Tibial nerve (tissue), 4 donors: Measurements from ENCODE around the gene ELK1. TPM values are rescaled to one million over a fixed set of nuclear protein-coding genes. Genes with fewer than 3 reads are reported as not detected.

ENCODE experiments used
- DNase-seq, 2 donors: peaks; one replicate each; pipeline ENCODE4 v3.0.0-alpha.2; 2019; ENCODE audit warnings: low spot score in 2 of 2
- H3K27ac ChIP-seq, 4 donors: fragments of 200-600 bp; sonication (generic) in 3 of 4; one replicate each; pipeline ENCODE4 v1.5.1; 2017 to 2019; ENCODE audit warnings: mild to moderate bottlenecking in 1 of 4
- H3K27me3 ChIP-seq, 2 donors: fragments of 200-600 bp; sonication (generic) in 1 of 2; one replicate each; pipeline versions ENCODE4 v1.5.1 to v1.6.0; 2017 to 2019
- H3K36me3 ChIP-seq, 3 donors: fragments of 200-600 bp; sonication (generic); one replicate each; pipeline ENCODE4 v1.5.1; 2018 to 2019
- H3K4me1 ChIP-seq, 4 donors: fragments of 200-600 bp; sonication (generic) in 3 of 4; one replicate each; pipeline ENCODE4 v1.5.1; 2017 to 2019
- H3K4me3 ChIP-seq, 4 donors: fragments of 200-600 bp; sonication (generic) in 3 of 4; one replicate each; pipeline ENCODE4 v1.5.1; 2017 to 2019; ENCODE audit warnings: mild to moderate bottlenecking in 1 of 4, moderate library complexity in 1 of 4
- H3K9me3 ChIP-seq, 4 donors: fragments of 200-600 bp; sonication (generic) in 3 of 4; one replicate each; pipeline ENCODE4 v1.5.1; 2017 to 2019
- EP300 ChIP-seq, 2 donors: sonication (generic); formaldehyde crosslinking; IDR thresholded peaks; one replicate each; pipeline ENCODE4 v1.6.1; 2017; ENCODE audit warnings: antibody characterized with exemption in 2 of 2, mild to moderate bottlenecking in 1 of 2
- POLR2A ChIP-seq, 2 donors: fragments of 450-650 bp; IDR thresholded peaks; one replicate each; pipeline ENCODE4 v1.6.1; 2017; ENCODE audit warnings: antibody characterized with exemption in 2 of 2, mild to moderate bottlenecking in 2 of 2, moderate library complexity in 2 of 2
- WGBS, 2 donors: methylation state at CpG; one replicate each; pipeline ENCODE4 v1.1.5; 2018; 5-methylcytosine and 5-hydroxymethylcytosine counted together
- total RNA-seq, 4 donors: library from RNA; depleted of rRNA; stranded (reverse); fragments of >200 nt; gene quantifications; one replicate each; pipeline ENCODE4 v1.1.0, GENCODE V29; 2016
- TF ChIP-seq, protein P1 (sequence below), 5 experiments: fragments of 200-600 bp in 3 of 5; fragments of 450-650 bp in 2 of 5; sonication (generic) in 3 of 5; IDR thresholded peaks; one replicate each; pipeline ENCODE4 v1.5.1; 2016 to 2019; ENCODE audit warnings: antibody characterized with exemption in 5 of 5, mild to moderate bottlenecking in 3 of 5, moderate library complexity in 2 of 5

ELK1 gene
- total RNA-seq, 4 donors from 2014 or later = 22.9 to 38.4 (median 25.8) TPM

DNA sequence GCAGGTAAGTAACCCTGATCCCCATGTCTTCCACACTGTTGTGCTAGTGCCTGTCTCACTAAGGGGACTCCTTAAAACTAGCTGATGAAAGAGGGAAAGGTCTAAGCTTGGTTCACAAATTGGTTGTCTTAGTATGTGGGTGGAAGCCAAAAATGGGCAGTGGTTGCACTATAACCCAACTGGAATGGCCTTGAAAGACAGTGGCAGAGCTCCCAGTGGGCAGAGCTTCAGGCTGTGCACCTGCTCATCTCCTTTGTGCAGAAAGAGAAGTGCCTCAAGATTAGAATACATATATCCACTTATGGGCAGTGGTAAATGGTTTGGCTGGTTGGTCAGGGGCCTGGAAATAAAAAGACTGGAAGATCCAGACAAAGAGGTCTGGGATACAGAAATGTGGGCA, 37.9 kb downstream of the ELK1 start:
- Histone ChIP-seq H3K4me3 (no peak overlapping the region), H3K36me3 (no peaks in the 10 kb centered on the region), H3K27ac (no peak overlapping the region), H3K27me3 (no peaks in the 10 kb centered on the region), H3K4me1 (no peaks in the 10 kb centered on the region), H3K9me3 (no peaks in the 10 kb centered on the region)
- no peak for DNase-seq
- TF ChIP-seq POLR2A (IDR thresholded peaks at IDR 0.05) (no peak), EP300 (IDR thresholded peaks at IDR 0.05) (no peak)
- TF ChIP-seq, protein P1, sequence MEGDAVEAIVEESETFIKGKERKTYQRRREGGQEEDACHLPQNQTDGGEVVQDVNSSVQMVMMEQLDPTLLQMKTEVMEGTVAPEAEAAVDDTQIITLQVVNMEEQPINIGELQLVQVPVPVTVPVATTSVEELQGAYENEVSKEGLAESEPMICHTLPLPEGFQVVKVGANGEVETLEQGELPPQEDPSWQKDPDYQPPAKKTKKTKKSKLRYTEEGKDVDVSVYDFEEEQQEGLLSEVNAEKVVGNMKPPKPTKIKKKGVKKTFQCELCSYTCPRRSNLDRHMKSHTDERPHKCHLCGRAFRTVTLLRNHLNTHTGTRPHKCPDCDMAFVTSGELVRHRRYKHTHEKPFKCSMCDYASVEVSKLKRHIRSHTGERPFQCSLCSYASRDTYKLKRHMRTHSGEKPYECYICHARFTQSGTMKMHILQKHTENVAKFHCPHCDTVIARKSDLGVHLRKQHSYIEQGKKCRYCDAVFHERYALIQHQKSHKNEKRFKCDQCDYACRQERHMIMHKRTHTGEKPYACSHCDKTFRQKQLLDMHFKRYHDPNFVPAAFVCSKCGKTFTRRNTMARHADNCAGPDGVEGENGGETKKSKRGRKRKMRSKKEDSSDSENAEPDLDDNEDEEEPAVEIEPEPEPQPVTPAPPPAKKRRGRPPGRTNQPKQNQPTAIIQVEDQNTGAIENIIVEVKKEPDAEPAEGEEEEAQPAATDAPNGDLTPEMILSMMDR (IDR thresholded peaks at IDR 0.05) = no peak

DNA sequence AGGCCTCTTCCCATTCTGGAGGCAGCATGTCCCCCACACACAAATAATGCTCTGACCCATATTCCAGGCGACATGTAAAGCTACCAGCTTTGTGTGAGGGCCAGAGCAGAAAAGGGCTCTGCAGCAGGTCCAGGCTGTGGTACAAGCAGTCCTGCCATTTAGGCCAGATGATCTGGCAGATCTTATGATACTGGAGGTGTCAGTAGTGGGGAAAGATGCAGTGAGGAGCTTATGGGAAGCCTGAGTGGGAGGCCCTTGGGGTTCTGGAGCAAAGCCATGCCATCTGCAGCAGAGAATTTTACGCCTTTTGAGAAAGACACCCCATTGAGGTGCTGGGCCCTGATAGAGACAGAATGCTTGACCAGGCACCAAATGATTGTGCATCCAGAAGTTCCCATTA, 38.4 kb downstream of the ELK1 start:
- no peaks in the 10 kb centered on the region for H3K27me3 ChIP-seq
- no peaks in the 10 kb centered on the region for H3K9me3 ChIP-seq
- H3K27ac ChIP-seq = no peak overlapping the region
- H3K4me1 ChIP-seq = no peaks in the 10 kb centered on the region
- H3K36me3 ChIP-seq = no peaks in the 10 kb centered on the region
- no peak overlapping the region for H3K4me3 ChIP-seq
- DNase-seq = no peak
- TF ChIP-seq, protein P1 (IDR thresholded peaks at IDR 0.05) = no peak
- TF ChIP-seq POLR2A (IDR thresholded peaks at IDR 0.05) (no peak), EP300 (IDR thresholded peaks at IDR 0.05) (no peak)
- WGBS, 2 donors = 85 to 100% methylated on average over 1 to 2 of the region's 2 CpGs

DNA sequence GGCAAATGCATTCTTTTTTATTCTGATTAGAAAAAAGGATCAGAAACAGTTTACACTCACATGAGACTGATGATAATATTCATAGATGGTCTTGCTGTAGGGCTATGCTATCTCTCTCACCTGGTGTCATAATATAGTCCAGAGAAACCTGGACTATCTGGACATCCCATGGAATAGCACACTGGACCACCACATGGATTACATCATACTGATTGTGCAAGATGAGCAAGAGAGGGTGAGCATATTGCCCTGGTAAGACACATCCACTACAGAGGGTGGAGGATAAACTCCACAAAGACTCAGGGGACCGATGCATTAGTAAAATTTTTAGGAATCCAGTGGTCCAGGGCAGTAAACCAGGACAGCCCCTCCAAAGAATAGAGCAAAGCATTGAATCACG, 38.9 kb downstream of the ELK1 start:
- Histone ChIP-seq H3K9me3 (no peaks in the 10 kb centered on the region), H3K36me3 (no peaks in the 10 kb centered on the region), H3K27me3 (no peaks in the 10 kb centered on the region), H3K27ac (no peak overlapping the region), H3K4me1 (no peaks in the 10 kb centered on the region), H3K4me3 (no peak overlapping the region)
- 67 to 83% methylated on average over 1 to 2 of the region's 2 CpGs for WGBS, 2 donors
- TF ChIP-seq EP300 (IDR thresholded peaks at IDR 0.05) = no peak
- TF ChIP-seq, protein P1 (IDR thresholded peaks at IDR 0.05) = no peak
- no peak for TF ChIP-seq POLR2A (IDR thresholded peaks at IDR 0.05)
- no peak for DNase-seq

DNA sequence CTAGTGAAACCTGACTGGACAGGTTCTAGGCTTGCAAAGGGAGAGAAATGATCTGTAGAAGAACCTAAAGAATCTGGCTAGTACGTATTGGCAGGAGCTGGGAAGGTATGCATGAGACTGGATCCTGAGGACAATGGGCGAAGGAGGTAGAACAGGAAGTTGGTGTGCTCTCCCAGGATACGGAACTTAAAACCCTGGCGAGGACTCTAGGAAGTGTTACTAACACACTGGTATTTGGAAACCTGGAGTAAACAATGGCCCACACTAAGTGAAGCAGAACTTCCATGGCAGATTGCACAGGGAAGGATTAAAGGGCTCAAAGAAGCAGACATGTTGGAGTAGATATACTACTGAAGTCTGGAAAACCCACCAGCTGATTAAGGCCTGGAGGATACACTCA, 39.9 kb downstream of the ELK1 start:
- Histone ChIP-seq H3K36me3 (no peaks in the 10 kb centered on the region), H3K4me1 (no peaks in the 10 kb centered on the region), H3K4me3 (no peak overlapping the region), H3K27ac (no peak overlapping the region), H3K9me3 (no peaks in the 10 kb centered on the region), H3K27me3 (no peaks in the 10 kb centered on the region)
- 78 to 89% methylated on average over 3 to 4 of the region's 4 CpGs for WGBS, 2 donors
- no peak for DNase-seq
- no peak for TF ChIP-seq EP300 (IDR thresholded peaks at IDR 0.05)
- TF ChIP-seq, protein P1 (IDR thresholded peaks at IDR 0.05) = no peak
- TF ChIP-seq POLR2A (IDR thresholded peaks at IDR 0.05) = no peak

DNA sequence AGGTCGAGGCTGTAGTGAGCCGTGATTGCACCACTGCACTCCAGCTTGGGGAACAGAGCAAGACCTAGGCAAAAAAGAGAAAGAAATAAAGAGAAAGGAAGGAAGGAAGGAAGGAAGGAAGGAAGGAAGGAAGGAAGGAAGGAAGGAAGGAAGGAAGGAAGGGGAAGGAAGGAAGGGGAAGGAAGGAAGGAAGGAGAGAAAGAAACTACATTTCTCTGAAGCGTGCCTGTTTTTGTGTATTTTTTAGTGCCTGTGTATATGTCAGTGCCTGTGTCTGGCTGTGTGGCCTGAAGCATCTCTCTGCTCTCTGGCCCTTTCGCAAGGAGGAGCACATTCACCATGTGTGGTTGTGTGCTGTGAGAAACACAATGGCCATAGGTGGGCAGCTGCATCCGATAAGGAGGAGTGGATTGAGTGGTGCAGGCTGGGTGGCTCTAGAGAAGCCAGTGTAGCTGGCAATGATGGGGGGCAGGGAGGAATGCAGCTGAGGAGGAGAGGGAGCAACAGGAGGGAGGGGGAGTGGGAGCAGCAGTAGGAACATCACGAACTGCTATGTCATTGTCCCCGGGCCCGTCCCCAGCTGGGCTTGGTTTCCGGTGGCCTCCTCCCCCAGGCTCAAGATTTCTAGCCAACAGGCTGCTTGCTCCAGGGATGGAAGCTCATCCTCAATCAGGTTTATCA, 42.1 kb downstream of the ELK1 start:
- Histone ChIP-seq H3K9me3 (no peaks in the 10 kb centered on the region), H3K4me1 (no peaks in the 10 kb centered on the region), H3K4me3 (no peak overlapping the region), H3K27me3 (no peaks in the 10 kb centered on the region), H3K36me3 (no peaks in the 10 kb centered on the region), H3K27ac (no peak overlapping the region)
- 45 to 68% methylated on average over 9 of the region's 9 CpGs for WGBS, 2 donors
- no peak for DNase-seq
- TF ChIP-seq, protein P1 (IDR thresholded peaks at IDR 0.05) = no peak
- TF ChIP-seq POLR2A (IDR thresholded peaks at IDR 0.05) (no peak), EP300 (IDR thresholded peaks at IDR 0.05) (no peak)
